HG02840 (cell line): ENCODE results near the gene GLTP.

Experiments
- ATAC-seq: cut with Tn5 transposase; IDR thresholded peaks from one replicate; pipeline ENCODE4 v1.9.1; 2021; ENCODE audit warnings: mild to moderate bottlenecking, moderate library complexity, moderate number of reproducible peaks; ENCODE audit not compliant: unreplicated experiment, low FRiP score

GLTP gene

GRCh38 chr12:109807954-109808643 lies 72.2 kb downstream of the GLTP start:
- ATAC-seq: no peak

GRCh38 chr12:109804820-109805761 lies 75.2 kb downstream of the GLTP start:
- ATAC-seq: no peak

DNA sequence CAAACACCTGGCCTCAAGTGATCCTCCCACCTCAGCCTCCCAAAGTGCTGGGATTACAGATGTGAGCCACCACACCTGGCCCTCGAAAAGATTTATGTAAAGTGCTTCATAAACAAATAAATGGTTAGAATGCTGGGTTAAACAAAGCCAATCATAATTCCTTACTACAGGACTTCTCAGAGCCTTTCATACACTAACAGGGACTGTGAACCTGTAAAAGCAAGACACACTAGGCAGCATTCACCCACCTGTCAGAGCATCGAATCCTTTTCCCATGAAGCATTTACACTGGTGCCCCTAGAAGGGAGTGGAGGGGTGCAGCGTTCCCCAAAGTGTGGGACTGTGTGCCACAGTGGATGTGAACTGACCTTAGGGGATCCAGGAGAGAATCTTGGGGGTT lies 76.7 kb downstream of the GLTP start:
- no peak for ATAC-seq

DNA sequence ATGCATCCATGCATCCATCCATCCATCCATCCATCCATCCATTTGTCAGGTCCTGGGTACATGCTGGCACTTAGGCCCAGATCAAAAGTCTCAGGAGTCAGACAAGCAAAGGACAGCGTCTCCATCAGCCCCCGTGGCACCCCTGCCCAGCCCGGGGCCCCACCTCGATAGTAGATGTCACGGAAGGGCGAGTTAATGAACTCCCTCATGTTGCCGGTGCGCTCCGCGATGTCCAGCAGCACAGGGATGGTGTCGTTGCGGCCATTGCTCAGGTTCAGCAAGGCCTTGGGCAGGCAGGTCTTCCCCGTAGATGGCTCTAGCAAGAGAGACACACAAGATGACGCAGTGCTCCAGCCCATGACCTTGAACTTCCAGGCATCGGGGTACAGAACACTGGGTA lies 77.5 kb downstream of the GLTP start:
- no peak for ATAC-seq
